ENCODE data around the gene MAGI1. TPM values are rescaled to one million over a fixed set of nuclear protein-coding genes. Genes with fewer than 3 reads are reported as not detected.

Gene MAGI1
- polyA plus RNA-seq (2012; ENCODE audit: missing spikeins), result 0.36 TPM

- TF ChIP-seq TAF1 (IDR thresholded peaks at IDR 0.05; ENCODE audit: borderline replicate concordance, low read depth, low read length) (no peak), POLR2AphosphoS5 (IDR thresholded peaks at IDR 0.05; ENCODE audit: low read depth, low read length) (no peak), POLR2A (IDR thresholded peaks at IDR 0.05; ENCODE audit: low read depth, low read length) (no peak)
- DNase-seq (ENCODE audit: insufficient read length) (peak; percentile 55), FAIRE-seq (no peak)
Measured at GRCh38 chr3:66038726-66039589, at the start of gene MAGI1. Gene MAGI1 (minus strand): TSS chr3:66038918. CDS start chr3:66038308, 610 bp downstream.

GRCh38 chr3:66083784-66084213, 45.1 kb upstream of the MAGI1 start:
- TF ChIP-seq POLR2AphosphoS5 (IDR thresholded peaks at IDR 0.05; ENCODE audit: low read depth, low read length) (no peak), POLR2A (IDR thresholded peaks at IDR 0.05; ENCODE audit: low read depth, low read length) (no peak), TAF1 (IDR thresholded peaks at IDR 0.05; ENCODE audit: borderline replicate concordance, low read depth, low read length) (no peak)
- FAIRE-seq, result no peak

DNA sequence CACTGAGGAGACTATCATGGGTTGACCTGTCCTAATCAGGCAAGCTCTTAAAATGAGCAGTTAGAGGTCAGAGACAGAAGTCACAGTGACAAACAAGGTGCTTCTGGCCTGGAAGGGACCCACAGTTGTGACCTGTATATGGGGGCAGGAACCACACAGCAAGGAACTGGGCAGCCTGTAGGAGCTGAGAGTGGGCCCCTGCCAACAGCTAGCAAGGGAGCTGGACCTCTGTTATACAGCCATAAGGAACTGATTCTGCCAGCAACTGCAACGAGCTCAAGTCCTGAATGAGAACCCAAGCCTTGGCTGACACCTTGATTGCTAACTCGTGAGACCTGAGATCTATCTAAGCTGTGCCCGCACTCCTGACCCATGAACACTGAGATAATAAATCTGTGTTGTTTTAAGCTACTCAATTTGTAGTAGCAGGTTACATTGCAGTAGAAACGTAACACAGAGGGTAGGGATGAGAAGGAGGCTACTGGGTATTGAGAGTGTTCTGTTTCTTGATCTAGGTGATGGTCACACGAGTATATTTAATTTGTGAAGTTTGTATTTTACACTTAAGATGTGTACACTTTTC, 44.5 kb upstream of the MAGI1 start:
- TF ChIP-seq POLR2A (IDR thresholded peaks at IDR 0.05; ENCODE audit: low read depth, low read length) (no peak), POLR2AphosphoS5 (IDR thresholded peaks at IDR 0.05; ENCODE audit: low read depth, low read length) (no peak)
- FAIRE-seq, result no peak

More at GRCh38 chr3:66083784-66084213, 45.1 kb upstream of the MAGI1 start:
- no peak for DNase-seq (ENCODE audit: insufficient read length)

GRCh38 chr3:66082679-66083078, 44.0 kb upstream of the MAGI1 start:
- FAIRE-seq, result no peak
- DNase-seq (ENCODE audit: insufficient read length), result no peak
- TF ChIP-seq TAF1 (IDR thresholded peaks at IDR 0.05; ENCODE audit: borderline replicate concordance, low read depth, low read length) (no peak), POLR2AphosphoS5 (IDR thresholded peaks at IDR 0.05; ENCODE audit: low read depth, low read length) (no peak), POLR2A (IDR thresholded peaks at IDR 0.05; ENCODE audit: low read depth, low read length) (no peak)

More for the DNA sequence above, 44.5 kb upstream of the MAGI1 start:
- no peak for DNase-seq (ENCODE audit: insufficient read length)

- FAIRE-seq, result no peak
- no peak for DNase-seq (ENCODE audit: insufficient read length)
- TF ChIP-seq TAF1 (IDR thresholded peaks at IDR 0.05; ENCODE audit: borderline replicate concordance, low read depth, low read length) (no peak), POLR2A (IDR thresholded peaks at IDR 0.05; ENCODE audit: low read depth, low read length) (no peak), POLR2AphosphoS5 (IDR thresholded peaks at IDR 0.05; ENCODE audit: low read depth, low read length) (no peak)
Measured at GRCh38 chr3:66080167-66080566, 41.4 kb upstream of the MAGI1 start.

GRCh38 chr3:66077973-66078372, 39.3 kb upstream of the MAGI1 start:
- FAIRE-seq (no peak), DNase-seq (ENCODE audit: insufficient read length) (no peak)
- no peak for TF ChIP-seq POLR2AphosphoS5 (IDR thresholded peaks at IDR 0.05; ENCODE audit: low read depth, low read length)
- TF ChIP-seq POLR2A (IDR thresholded peaks at IDR 0.05; ENCODE audit: low read depth, low read length), result no peak
- TF ChIP-seq TAF1 (IDR thresholded peaks at IDR 0.05; ENCODE audit: borderline replicate concordance, low read depth, low read length), result no peak

- TF ChIP-seq POLR2A (IDR thresholded peaks at IDR 0.05; ENCODE audit: low read depth, low read length), result no peak
- TF ChIP-seq POLR2AphosphoS5 (IDR thresholded peaks at IDR 0.05; ENCODE audit: low read depth, low read length), result no peak
- no peak for TF ChIP-seq TAF1 (IDR thresholded peaks at IDR 0.05; ENCODE audit: borderline replicate concordance, low read depth, low read length)
- no peak for DNase-seq (ENCODE audit: insufficient read length)
- FAIRE-seq, result no peak
Measured at GRCh38 chr3:66076861-66077470, 38.2 kb upstream of the MAGI1 start.

DNA sequence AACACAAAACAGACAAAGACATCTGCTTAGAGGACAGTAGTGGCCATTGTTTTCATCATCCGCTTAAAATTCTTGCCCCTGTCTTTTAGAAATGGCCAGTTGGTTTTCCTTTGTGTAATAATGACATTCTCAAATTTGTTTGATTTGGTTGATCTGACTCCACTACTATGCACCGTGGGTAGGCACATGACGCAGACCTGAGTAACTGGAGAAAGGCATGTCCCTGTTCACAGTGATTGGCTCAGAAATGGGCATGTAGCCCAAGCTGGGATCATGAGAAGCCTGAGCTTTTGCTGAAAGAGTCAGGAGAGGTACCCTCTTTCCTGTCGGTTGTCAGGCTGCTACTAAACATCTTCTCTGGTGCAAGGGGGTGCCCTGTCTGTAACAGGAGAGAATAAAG, 36.6 kb upstream of the MAGI1 start:
- FAIRE-seq, result peak; percentile 24

GRCh38 chr3:66073464-66074141, 34.9 kb upstream of the MAGI1 start:
- TF ChIP-seq POLR2A (IDR thresholded peaks at IDR 0.05; ENCODE audit: low read depth, low read length) (no peak), POLR2AphosphoS5 (IDR thresholded peaks at IDR 0.05; ENCODE audit: low read depth, low read length) (no peak), TAF1 (IDR thresholded peaks at IDR 0.05; ENCODE audit: borderline replicate concordance, low read depth, low read length) (no peak)
- DNase-seq (ENCODE audit: insufficient read length) (no peak), FAIRE-seq (no peak)

More for the DNA sequence above, 36.6 kb upstream of the MAGI1 start:
- no peak for DNase-seq (ENCODE audit: insufficient read length)
- TF ChIP-seq POLR2A (IDR thresholded peaks at IDR 0.05; ENCODE audit: low read depth, low read length) (no peak), TAF1 (IDR thresholded peaks at IDR 0.05; ENCODE audit: borderline replicate concordance, low read depth, low read length) (no peak), POLR2AphosphoS5 (IDR thresholded peaks at IDR 0.05; ENCODE audit: low read depth, low read length) (no peak)

GRCh38 chr3:66068255-66068654, 29.5 kb upstream of the MAGI1 start:
- TF ChIP-seq POLR2A (IDR thresholded peaks at IDR 0.05; ENCODE audit: low read depth, low read length), result no peak
- TF ChIP-seq POLR2AphosphoS5 (IDR thresholded peaks at IDR 0.05; ENCODE audit: low read depth, low read length), result no peak
- TF ChIP-seq TAF1 (IDR thresholded peaks at IDR 0.05; ENCODE audit: borderline replicate concordance, low read depth, low read length), result no peak
- DNase-seq (ENCODE audit: insufficient read length), result no peak
- FAIRE-seq, result no peak

All from GM12892 (cell line).